ENCODE results near the gene SH3BGR. TPM values are rescaled to one million over a fixed set of nuclear protein-coding genes. Genes with fewer than 3 reads are reported as not detected.

The SH3BGR gene
- total RNA-seq, 2 donors from 2014 or later: 18.8 to 22.4 TPM

- no peaks in the 10 kb centered on the region for H3K27me3 Mint-ChIP-seq (ENCODE audit: insufficient read depth)
- no peak overlapping the region for H3K27ac Mint-ChIP-seq
- Histone ChIP-seq H3K36me3 (ENCODE audit: control insufficient read depth, insufficient read depth, low read length) (no peaks in the 10 kb centered on the region), H3K9me3 (ENCODE audit: control insufficient read depth, low read length) (no peaks in the 10 kb centered on the region), H3K9ac (ENCODE audit: extremely low read depth, low read length, poor library complexity, severe bottlenecking) (no peak overlapping the region), H3K27me3 (ENCODE audit: control insufficient read depth, insufficient read depth, low read length, poor library complexity, severe bottlenecking) (no peaks in the 10 kb centered on the region), H3K27ac (ENCODE audit: low read depth, low read length) (no peak overlapping the region), H3K4me3 (ENCODE audit: low read length) (no peak overlapping the region), H3K4me1 (ENCODE audit: control insufficient read depth, insufficient read depth, low read length) (no peaks in the 10 kb centered on the region)
- no peaks in the 10 kb centered on the region for H3K9me3 Mint-ChIP-seq
- no peak overlapping the region for H3K4me3 Mint-ChIP-seq
- no peak for DNase-seq
- H3K4me1 Mint-ChIP-seq: peaks cover 8% of the 10 kb centered on the region
- WGBS, 2 experiments (ENCODE audit: insufficient coverage in 1 of 2, insufficient read length in 1 of 2): 100% methylated on average over 2 of the region's 3 CpGs; no CpG with 5 or more reads in 1 of the 2 experiments
- H3K36me3 Mint-ChIP-seq (ENCODE audit: low read depth): peaks cover 9% of the 10 kb centered on the region
- no peak for TF ChIP-seq CTCF (conservative IDR thresholded peaks at IDR 0.05)
These were observed 19.8 kb downstream of the SH3BGR start for GRCh38 chr21:39471598-39471997.

- H3K9me3 ChIP-seq (ENCODE audit: control insufficient read depth, low read length): no peaks in the 10 kb centered on the region
- no peaks in the 10 kb centered on the region for H3K9me3 Mint-ChIP-seq
- H3K4me1 Mint-ChIP-seq: peaks cover 9% of the 10 kb centered on the region
- no peak overlapping the region for H3K27ac Mint-ChIP-seq
- 84% methylated on average over 4 of the region's 4 CpGs; no CpG with 5 or more reads in 1 of the 2 experiments for WGBS, 2 experiments (ENCODE audit: insufficient coverage in 1 of 2, insufficient read length in 1 of 2)
- peaks cover 11% of the 10 kb centered on the region for H3K36me3 Mint-ChIP-seq (ENCODE audit: low read depth)
- H3K27me3 Mint-ChIP-seq (ENCODE audit: insufficient read depth): no peaks in the 10 kb centered on the region
- no peak overlapping the region for H3K9ac ChIP-seq (ENCODE audit: extremely low read depth, low read length, poor library complexity, severe bottlenecking)
- H3K27ac ChIP-seq (ENCODE audit: low read depth, low read length): no peak overlapping the region
- no peaks in the 10 kb centered on the region for H3K4me1 ChIP-seq (ENCODE audit: control insufficient read depth, insufficient read depth, low read length)
- H3K27me3 ChIP-seq (ENCODE audit: control insufficient read depth, insufficient read depth, low read length, poor library complexity, severe bottlenecking): no peaks in the 10 kb centered on the region
- H3K4me3 Mint-ChIP-seq: no peak overlapping the region
- TF ChIP-seq CTCF (conservative IDR thresholded peaks at IDR 0.05): no peak
- DNase-seq: no peak
- no peaks in the 10 kb centered on the region for H3K36me3 ChIP-seq (ENCODE audit: control insufficient read depth, insufficient read depth, low read length)
- no peak overlapping the region for H3K4me3 ChIP-seq (ENCODE audit: low read length)
These were observed 21.0 kb downstream of the SH3BGR start for GRCh38 chr21:39472786-39473185.

DNA sequence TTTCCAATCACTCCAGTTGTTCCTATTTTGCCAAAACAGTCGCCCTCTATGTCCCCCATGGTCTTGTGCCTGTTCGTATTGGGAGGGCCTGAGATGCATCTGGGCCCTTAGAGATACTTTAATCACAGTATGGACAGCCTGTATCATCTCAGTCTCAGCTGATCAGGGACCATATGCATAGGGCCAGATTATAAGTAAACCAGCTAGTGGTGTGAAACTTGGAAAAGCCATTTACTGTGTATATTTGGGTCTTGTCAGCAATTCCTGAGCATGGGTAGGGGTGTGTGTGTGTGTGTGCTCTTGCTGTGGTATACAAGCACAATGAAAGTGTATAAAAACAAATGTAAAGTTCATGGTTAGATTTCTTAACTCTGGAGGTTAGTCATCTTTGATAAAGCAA lies 22.8 kb downstream of the SH3BGR start:
- no peak overlapping the region for H3K4me3 Mint-ChIP-seq
- H3K27me3 Mint-ChIP-seq (ENCODE audit: insufficient read depth): no peaks in the 10 kb centered on the region
- peaks cover 9% of the 10 kb centered on the region for H3K4me1 Mint-ChIP-seq
- DNase-seq: no peak
- Histone ChIP-seq H3K9ac (ENCODE audit: extremely low read depth, low read length, poor library complexity, severe bottlenecking) (no peak overlapping the region), H3K27me3 (ENCODE audit: control insufficient read depth, insufficient read depth, low read length, poor library complexity, severe bottlenecking) (no peaks in the 10 kb centered on the region), H3K4me1 (ENCODE audit: control insufficient read depth, insufficient read depth, low read length) (no peaks in the 10 kb centered on the region), H3K27ac (ENCODE audit: low read depth, low read length) (no peak overlapping the region), H3K4me3 (ENCODE audit: low read length) (no peak overlapping the region), H3K36me3 (ENCODE audit: control insufficient read depth, insufficient read depth, low read length) (no peaks in the 10 kb centered on the region), H3K9me3 (ENCODE audit: control insufficient read depth, low read length) (no peaks in the 10 kb centered on the region)
- WGBS, 2 experiments (ENCODE audit: insufficient coverage in 1 of 2, insufficient read length in 1 of 2): 96 to 100% methylated on average over 2 of the region's 2 CpGs
- no peak for TF ChIP-seq CTCF (conservative IDR thresholded peaks at IDR 0.05)
- no peaks in the 10 kb centered on the region for H3K9me3 Mint-ChIP-seq
- peaks cover 11% of the 10 kb centered on the region for H3K36me3 Mint-ChIP-seq (ENCODE audit: low read depth)
- H3K27ac Mint-ChIP-seq: no peak overlapping the region
